HepG2 (cell line): ENCODE measurements around the gene NBEAL2. TPM values are rescaled to one million over a fixed set of nuclear protein-coding genes. Genes with fewer than 3 reads are reported as not detected.

Source experiments
- ARNT2 ChIP-seq: sonication (generic); formaldehyde crosslinking; IDR thresholded peaks from 2 replicates; pipeline ENCODE4 v1.8.0; 2022; ENCODE audit warnings: mild to moderate bottlenecking, low read depth, missing genetic modification reagents, moderate library complexity
- FOXC1 ChIP-seq: sonication (generic); formaldehyde crosslinking; IDR thresholded peaks from 2 replicates; pipeline ENCODE4 v1.8.0; 2022; ENCODE audit warnings: mild to moderate bottlenecking, missing genetic modification reagents, borderline replicate concordance
- FOXP4 ChIP-seq: sonication (generic); formaldehyde crosslinking; IDR thresholded peaks from 2 replicates; pipeline ENCODE4 v1.4.0; 2020; ENCODE audit warnings: missing genetic modification reagents
- HNF1A ChIP-seq, 2 experiments: sonication (generic) in 1 of 2; formaldehyde crosslinking in 1 of 2; IDR thresholded peaks; 2 replicates each; pipeline versions ENCODE4 v1.4.0 to v1.6.1; 2016 to 2020; ENCODE audit warnings: borderline replicate concordance in 1 of 2, low read depth in 1 of 2, mild to moderate bottlenecking in 1 of 2, missing genetic modification reagents in 1 of 2
- KMT2B ChIP-seq: IDR thresholded peaks from 2 replicates; pipeline ENCODE4 v1.6.1; 2016; ENCODE audit warnings: missing genetic modification reagents, missing compliant biosample characterization
- SOX13 ChIP-seq, 3 experiments: fragments of 450-650 bp in 1 of 3; sonication (generic) in 1 of 3; formaldehyde crosslinking in 1 of 3; IDR thresholded peaks in 2 of 3; conservative IDR thresholded peaks in 1 of 3; 2 replicates each; pipeline versions ENCODE4 v1.5.0 to v1.6.1; 2016 to 2020; ENCODE audit warnings: antibody characterized with exemption in 1 of 3, mild to moderate bottlenecking in 1 of 3, missing compliant biosample characterization in 1 of 3, missing genetic modification reagents in 1 of 3, moderate library complexity in 1 of 3
- TIGD3 ChIP-seq: sonication (generic); formaldehyde crosslinking; IDR thresholded peaks from 2 replicates; pipeline ENCODE4 v1.5.1; 2020; ENCODE audit warnings: mild to moderate bottlenecking, missing genetic modification reagents, borderline replicate concordance
- polyA plus RNA-seq, 8 experiments: library from polyadenylated mRNA; depleted of rRNA in 3 of 8; stranded (reverse) in 7 of 8; unstranded in 1 of 8; fragments of >200 nt; fragmentation: Illumina TruSeq in 4 of 8; extraction: Trizol in 4 of 8; gene quantifications; 2 replicates each; pipeline versions ENCODE4 v1.2.1 to v1.2.3, GENCODE V29; 2011 to 2016; ENCODE audit warnings: low read depth in 4 of 8, missing spikeins in 1 of 8, mixed read lengths in 1 of 8; ENCODE audit not compliant: insufficient read depth in 1 of 8
- total RNA-seq, 5 experiments: library from RNA; depleted of rRNA; stranded (reverse); fragments of >200 nt; fragmentation: Illumina TruSeq; extraction: Trizol; gene quantifications; 2 replicates each; pipeline ENCODE4 v1.2.3, GENCODE V29; 2016; ENCODE audit warnings: low read depth in 1 of 5
- TF ChIP-seq, protein P1 (sequence below): sonication (generic); formaldehyde crosslinking; IDR thresholded peaks from 2 replicates; pipeline ENCODE4 v1.4.0; 2020; ENCODE audit warnings: missing genetic modification reagents
- TF ChIP-seq, protein P2 (sequence below): IDR thresholded peaks from 2 replicates; pipeline ENCODE4 v1.4.0; 2020; ENCODE audit warnings: mild to moderate bottlenecking, missing genetic modification reagents

NBEAL2 gene
- total and polyA plus RNA-seq, 2 of the 13 experiments (the other 11 are each of a cell fraction or from before 2014, with no cell fraction given): 9.7 to 12.4 TPM

- no peak for TF ChIP-seq TIGD3 (CRISPR knock-in tag)
- TF ChIP-seq HNF1A (IDR thresholded peaks at IDR 0.05; ENCODE audit: low read depth): no peak
- TF ChIP-seq HNF1A (CRISPR knock-in tag; IDR thresholded peaks at IDR 0.05; ENCODE audit: borderline replicate concordance): 0 out of 2 replicates have a peak, but pooled peaks have one; percentile 69
- TF ChIP-seq, protein P1, sequence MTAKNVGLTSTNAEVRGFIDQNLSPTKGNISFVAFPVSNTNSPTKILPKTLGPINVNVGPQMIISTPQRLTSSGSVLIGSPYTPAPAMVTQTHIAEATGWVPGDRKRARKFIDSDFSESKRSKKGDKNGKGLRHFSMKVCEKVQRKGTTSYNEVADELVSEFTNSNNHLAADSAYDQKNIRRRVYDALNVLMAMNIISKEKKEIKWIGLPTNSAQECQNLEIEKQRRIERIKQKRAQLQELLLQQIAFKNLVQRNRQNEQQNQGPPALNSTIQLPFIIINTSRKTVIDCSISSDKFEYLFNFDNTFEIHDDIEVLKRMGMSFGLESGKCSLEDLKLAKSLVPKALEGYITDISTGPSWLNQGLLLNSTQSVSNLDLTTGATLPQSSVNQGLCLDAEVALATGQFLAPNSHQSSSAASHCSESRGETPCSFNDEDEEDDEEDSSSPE (CRISPR knock-in tag): no peak
- peak; percentile 35; the same call in 1 of the 2 replicates for TF ChIP-seq KMT2B
- no peak for TF ChIP-seq ARNT2 (CRISPR knock-in tag)
- no peak for TF ChIP-seq FOXC1 (CRISPR knock-in tag)
- no peak for TF ChIP-seq SOX13 (IDR thresholded peaks at IDR 0.05)
- peak in 1 of 2 experiments; percentile 93; a peak in 2 of 4 replicates for TF ChIP-seq SOX13 (CRISPR knock-in tag; conservative IDR thresholded peaks at IDR 0.05 in 1 of 2, IDR thresholded peaks at IDR 0.05 in 1 of 2)
- TF ChIP-seq, protein P2, sequence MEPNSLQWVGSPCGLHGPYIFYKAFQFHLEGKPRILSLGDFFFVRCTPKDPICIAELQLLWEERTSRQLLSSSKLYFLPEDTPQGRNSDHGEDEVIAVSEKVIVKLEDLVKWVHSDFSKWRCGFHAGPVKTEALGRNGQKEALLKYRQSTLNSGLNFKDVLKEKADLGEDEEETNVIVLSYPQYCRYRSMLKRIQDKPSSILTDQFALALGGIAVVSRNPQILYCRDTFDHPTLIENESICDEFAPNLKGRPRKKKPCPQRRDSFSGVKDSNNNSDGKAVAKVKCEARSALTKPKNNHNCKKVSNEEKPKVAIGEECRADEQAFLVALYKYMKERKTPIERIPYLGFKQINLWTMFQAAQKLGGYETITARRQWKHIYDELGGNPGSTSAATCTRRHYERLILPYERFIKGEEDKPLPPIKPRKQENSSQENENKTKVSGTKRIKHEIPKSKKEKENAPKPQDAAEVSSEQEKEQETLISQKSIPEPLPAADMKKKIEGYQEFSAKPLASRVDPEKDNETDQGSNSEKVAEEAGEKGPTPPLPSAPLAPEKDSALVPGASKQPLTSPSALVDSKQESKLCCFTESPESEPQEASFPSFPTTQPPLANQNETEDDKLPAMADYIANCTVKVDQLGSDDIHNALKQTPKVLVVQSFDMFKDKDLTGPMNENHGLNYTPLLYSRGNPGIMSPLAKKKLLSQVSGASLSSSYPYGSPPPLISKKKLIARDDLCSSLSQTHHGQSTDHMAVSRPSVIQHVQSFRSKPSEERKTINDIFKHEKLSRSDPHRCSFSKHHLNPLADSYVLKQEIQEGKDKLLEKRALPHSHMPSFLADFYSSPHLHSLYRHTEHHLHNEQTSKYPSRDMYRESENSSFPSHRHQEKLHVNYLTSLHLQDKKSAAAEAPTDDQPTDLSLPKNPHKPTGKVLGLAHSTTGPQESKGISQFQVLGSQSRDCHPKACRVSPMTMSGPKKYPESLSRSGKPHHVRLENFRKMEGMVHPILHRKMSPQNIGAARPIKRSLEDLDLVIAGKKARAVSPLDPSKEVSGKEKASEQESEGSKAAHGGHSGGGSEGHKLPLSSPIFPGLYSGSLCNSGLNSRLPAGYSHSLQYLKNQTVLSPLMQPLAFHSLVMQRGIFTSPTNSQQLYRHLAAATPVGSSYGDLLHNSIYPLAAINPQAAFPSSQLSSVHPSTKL: peak; percentile 67; the same call in 1 of the 2 replicates
- peak; percentile 57 for TF ChIP-seq FOXP4 (CRISPR knock-in tag)
Measured at GRCh38 chr3:46947981-46948791, 31.3 kb upstream of the NBEAL2 start (continued).
